OCI-LY1 (cell line): ENCODE data around the gene KCTD5.
"Not testable (repeated sequence)": the region's sequence is repeated elsewhere in the genome, so short reads cannot be mapped to it uniquely, and the experiment has no call there.

ENCODE experiments used
- EZH2 ChIP-seq: fragments of 200-600 bp; sonication (generic), shearing (Covaris generic); IDR thresholded peaks from 2 replicates; pipeline ENCODE4 v1.8.0; 2017; ENCODE audit warnings: borderline replicate concordance, mixed run types, mild to moderate bottlenecking, antibody characterized with exemption, low read length, moderate library complexity, mixed read lengths
- TF ChIP-seq, protein P1 (sequence below): fragments of 200-600 bp; sonication (generic), shearing (Covaris generic); IDR thresholded peaks from 2 replicates; pipeline ENCODE4 v1.5.1; 2017; ENCODE audit warnings: mild to moderate bottlenecking, antibody characterized with exemption, low read length, moderate library complexity, mixed read lengths

DNA sequence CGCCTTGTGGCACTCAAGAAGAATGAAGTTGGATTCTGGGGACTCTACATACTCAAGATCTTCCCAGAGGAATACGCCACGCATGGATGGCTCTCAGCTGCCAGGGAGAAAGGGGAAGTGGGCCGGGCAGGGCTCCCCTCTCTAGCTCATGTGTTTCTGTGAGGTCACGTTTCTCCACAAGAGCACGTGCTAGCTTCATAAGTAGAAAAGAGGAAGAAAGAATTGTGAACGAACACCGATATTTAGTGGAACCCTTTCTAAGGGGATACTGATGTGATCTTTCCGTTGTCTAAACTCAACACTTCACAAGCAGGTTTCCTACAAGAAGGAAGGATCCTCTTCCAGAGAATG is 42.6 kb upstream of the KCTD5 start:
- TF ChIP-seq, protein P1, sequence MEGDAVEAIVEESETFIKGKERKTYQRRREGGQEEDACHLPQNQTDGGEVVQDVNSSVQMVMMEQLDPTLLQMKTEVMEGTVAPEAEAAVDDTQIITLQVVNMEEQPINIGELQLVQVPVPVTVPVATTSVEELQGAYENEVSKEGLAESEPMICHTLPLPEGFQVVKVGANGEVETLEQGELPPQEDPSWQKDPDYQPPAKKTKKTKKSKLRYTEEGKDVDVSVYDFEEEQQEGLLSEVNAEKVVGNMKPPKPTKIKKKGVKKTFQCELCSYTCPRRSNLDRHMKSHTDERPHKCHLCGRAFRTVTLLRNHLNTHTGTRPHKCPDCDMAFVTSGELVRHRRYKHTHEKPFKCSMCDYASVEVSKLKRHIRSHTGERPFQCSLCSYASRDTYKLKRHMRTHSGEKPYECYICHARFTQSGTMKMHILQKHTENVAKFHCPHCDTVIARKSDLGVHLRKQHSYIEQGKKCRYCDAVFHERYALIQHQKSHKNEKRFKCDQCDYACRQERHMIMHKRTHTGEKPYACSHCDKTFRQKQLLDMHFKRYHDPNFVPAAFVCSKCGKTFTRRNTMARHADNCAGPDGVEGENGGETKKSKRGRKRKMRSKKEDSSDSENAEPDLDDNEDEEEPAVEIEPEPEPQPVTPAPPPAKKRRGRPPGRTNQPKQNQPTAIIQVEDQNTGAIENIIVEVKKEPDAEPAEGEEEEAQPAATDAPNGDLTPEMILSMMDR = not testable (repeated sequence)
- TF ChIP-seq EZH2 = not testable (repeated sequence)
